H9 (cell line): ENCODE measurements around the gene TMEM69. TPM values are rescaled to one million over a fixed set of nuclear protein-coding genes. Genes with fewer than 3 reads are reported as not detected.

Experiments used
- DNase-seq: peaks from one replicate; pipeline ENCODE4 v3.0.0-alpha.2; 2017
- H2AFZ ChIP-seq: one replicate; pipeline ENCODE4 v1.6.1; 2013; ENCODE audit warnings: mild to moderate bottlenecking, low read length, control low read depth, moderate library complexity
- H2AK5ac ChIP-seq: 2 replicates; pipeline ENCODE4 v1.6.1; 2013; ENCODE audit warnings: low read length, control low read depth, mixed read lengths; ENCODE audit not compliant: insufficient read length
- H2BK120ac ChIP-seq: one replicate; pipeline ENCODE4 v1.6.1; 2013; ENCODE audit warnings: low read depth, mild to moderate bottlenecking, low read length, control low read depth, inconsistent platforms; ENCODE audit not compliant: poor library complexity, severe bottlenecking
- H2BK12ac ChIP-seq: 2 replicates; pipeline ENCODE4 v1.6.1; 2013; ENCODE audit warnings: low read length, control low read depth, mixed read lengths, low read depth; ENCODE audit not compliant: insufficient read length
- H2BK15ac ChIP-seq: 2 replicates; pipeline ENCODE4 v1.6.1; 2013; ENCODE audit warnings: low read depth, low read length, control low read depth
- H2BK20ac ChIP-seq: one replicate; pipeline ENCODE4 v1.6.1; 2013; ENCODE audit warnings: low read depth, mild to moderate bottlenecking, low read length, control low read depth, inconsistent platforms; ENCODE audit not compliant: poor library complexity, severe bottlenecking
- H2BK5ac ChIP-seq: 2 replicates; pipeline ENCODE4 v1.6.1; 2013; ENCODE audit warnings: low read length, control low read depth, mixed read lengths; ENCODE audit not compliant: insufficient read length
- H3K14ac ChIP-seq: 2 replicates; pipeline ENCODE4 v1.6.1; 2013; ENCODE audit warnings: low read length, control low read depth; ENCODE audit not compliant: insufficient read depth
- H3K18ac ChIP-seq: 2 replicates; pipeline ENCODE4 v1.6.1; 2013; ENCODE audit warnings: low read depth, mild to moderate bottlenecking, mixed read lengths, low read length, control low read depth; ENCODE audit not compliant: insufficient read length
- H3K23ac ChIP-seq: 2 replicates; pipeline ENCODE4 v1.6.1; 2013; ENCODE audit warnings: low read length, control low read depth, mixed read lengths, low read depth; ENCODE audit not compliant: insufficient read length
- H3K23me2 ChIP-seq: 2 replicates; pipeline ENCODE4 v1.6.1; 2013; ENCODE audit warnings: low read depth, mild to moderate bottlenecking, mixed read lengths, low read length, control low read depth; ENCODE audit not compliant: insufficient read length, poor library complexity, severe bottlenecking
- H3K27ac ChIP-seq: 2 replicates; pipeline ENCODE4 v1.5.1; 2013; ENCODE audit warnings: low read length, control low read depth, mixed read lengths, low read depth; ENCODE audit not compliant: insufficient read length
- H3K27me3 ChIP-seq: 2 replicates; pipeline ENCODE4 v1.6.1; 2013; ENCODE audit warnings: low read length, control low read depth, inconsistent platforms; ENCODE audit not compliant: insufficient read depth
- H3K4ac ChIP-seq: 2 replicates; pipeline ENCODE4 v1.6.1; 2013; ENCODE audit warnings: low read depth, mild to moderate bottlenecking, control low read depth, inconsistent platforms, low read length, moderate library complexity
- H3K4me1 ChIP-seq: 2 replicates; pipeline ENCODE4 v1.6.1; 2013; ENCODE audit warnings: low read length, control low read depth, inconsistent platforms; ENCODE audit not compliant: insufficient read depth
- H3K4me2 ChIP-seq: 2 replicates; pipeline ENCODE4 v1.6.1; 2013; ENCODE audit warnings: low read length, control low read depth, mixed read lengths; ENCODE audit not compliant: insufficient read length, insufficient read depth
- H3K56ac ChIP-seq: 2 replicates; pipeline ENCODE4 v1.6.1; 2013; ENCODE audit warnings: low read depth, mild to moderate bottlenecking, mixed read lengths, low read length, control low read depth; ENCODE audit not compliant: insufficient read length
- H3K79me1 ChIP-seq: 2 replicates; pipeline ENCODE4 v1.6.1; 2013; ENCODE audit warnings: low read depth, mild to moderate bottlenecking, moderate library complexity, low read length, control low read depth, inconsistent platforms; ENCODE audit not compliant: insufficient read depth, poor library complexity, severe bottlenecking
- H3K79me2 ChIP-seq: 2 replicates; pipeline ENCODE4 v1.6.1; 2013; ENCODE audit warnings: low read length, control low read depth, inconsistent platforms; ENCODE audit not compliant: insufficient read depth
- H3K9ac ChIP-seq: 2 replicates; pipeline ENCODE4 v1.6.1; 2013; ENCODE audit warnings: low read length, control low read depth, mixed read lengths; ENCODE audit not compliant: insufficient read length; ENCODE audit errors: extremely low read depth
- H3K9me3 ChIP-seq: one replicate; pipeline ENCODE4 v1.6.1; 2013; ENCODE audit warnings: low read depth, low read length, inconsistent platforms; ENCODE audit not compliant: control insufficient read depth
- H3T11ph ChIP-seq: one replicate; pipeline ENCODE4 v1.6.1; 2013; ENCODE audit warnings: mild to moderate bottlenecking, low read length, control low read depth, inconsistent platforms
- H4K20me1 ChIP-seq: one replicate; pipeline ENCODE4 v1.6.1; 2013; ENCODE audit not compliant: control insufficient read depth, insufficient read length, insufficient read depth
- H4K5ac ChIP-seq: 2 replicates; pipeline ENCODE4 v1.6.1; 2013; ENCODE audit warnings: low read depth, mild to moderate bottlenecking, mixed read lengths, low read length, control low read depth; ENCODE audit not compliant: insufficient read length
- H4K8ac ChIP-seq: replicated peaks from 2 replicates; pipeline ENCODE4 v1.6.1; 2013; ENCODE audit warnings: low read length, control low read depth, mixed read lengths, low read depth; ENCODE audit not compliant: insufficient read length
- H4K91ac ChIP-seq: 2 replicates; pipeline ENCODE4 v1.6.1; 2013; ENCODE audit warnings: low read depth, mild to moderate bottlenecking, moderate library complexity, mixed read lengths, low read length, control low read depth; ENCODE audit not compliant: insufficient read length
- H3K27ac Mint-ChIP-seq, 3 experiments: 2 replicates in 2 of 3; 3 replicates in 1 of 3; pipeline ENCODE4 v1.8.0; 2020 to 2021; ENCODE audit warnings: mixed read lengths in 3 of 3, mild to moderate bottlenecking in 1 of 3, moderate library complexity in 1 of 3
- H3K27me3 Mint-ChIP-seq: 2 replicates; pipeline ENCODE4 v1.8.0; 2021; ENCODE audit warnings: low read depth, mild to moderate bottlenecking, moderate library complexity, mixed read lengths
- H3K36me3 Mint-ChIP-seq, 3 experiments: 2 replicates in 2 of 3; 3 replicates in 1 of 3; pipeline ENCODE4 v1.8.0; 2020 to 2021; ENCODE audit warnings: low read depth in 3 of 3, mixed read lengths in 3 of 3; ENCODE audit not compliant: insufficient read depth in 1 of 3
- H3K4me1 Mint-ChIP-seq, 2 experiments: 2 replicates each; pipeline ENCODE4 v1.8.0; 2020; ENCODE audit warnings: mixed read lengths in 2 of 2
- H3K4me3 Mint-ChIP-seq, 2 experiments: 2 replicates in 1 of 2; 3 replicates in 1 of 2; pipeline ENCODE4 v1.8.0; 2020 to 2021; ENCODE audit warnings: mild to moderate bottlenecking in 2 of 2, mixed read lengths in 2 of 2, moderate library complexity in 1 of 2
- H3K9me3 Mint-ChIP-seq, 2 experiments: 2 replicates in 1 of 2; 3 replicates in 1 of 2; pipeline ENCODE4 v1.8.0; 2020; ENCODE audit warnings: mild to moderate bottlenecking in 2 of 2, mixed read lengths in 2 of 2, moderate library complexity in 1 of 2
- CTCF ChIP-seq: fragments of 200-600 bp; sonication (generic); conservative IDR thresholded peaks from 3 replicates; pipeline ENCODE4 v1.8.0; 2021; ENCODE audit warnings: antibody characterized with exemption, mild to moderate bottlenecking
- WGBS: extraction: QIAGEN DNeasy Blood & Tissue Kit; methylation state at CpG from one replicate; pipeline ENCODE4 v1.1.7; 2013; ENCODE audit warnings: missing lambda C conversion rate, low lambda C conversion rate, mixed read lengths; ENCODE audit not compliant: insufficient read length; ENCODE audit errors: extremely low coverage; 5-methylcytosine and 5-hydroxymethylcytosine counted together
- total RNA-seq: library from RNA; stranded (reverse); gene quantifications from 2 replicates; pipeline ENCODE4 v1.2.1, GENCODE V29; 2021

TMEM69 gene
- total RNA-seq, 1 experiment from 2014 or later, result 30.7 TPM

- WGBS, result no CpG with 5 or more reads among the region's 2 CpGs
- Histone ChIP-seq H3K79me2 (no peaks in the 10 kb centered on the region), H4K5ac (no peak overlapping the region), H3T11ph (no peak overlapping the region), H3K9ac (no peak overlapping the region), H3K23me2 (no peaks in the 10 kb centered on the region), H2BK15ac (no peak overlapping the region), H3K18ac (no peak overlapping the region), H4K20me1 (no peaks in the 10 kb centered on the region), H3K27me3 (no peaks in the 10 kb centered on the region), H3K79me1 (no peaks in the 10 kb centered on the region), H2BK5ac (no peak overlapping the region), H3K27ac (no peak overlapping the region), H3K4me1 (no peaks in the 10 kb centered on the region), H2AK5ac (no peak overlapping the region), H2BK20ac (no peak overlapping the region), H4K8ac (no peak overlapping the region), H3K9me3 (no peaks in the 10 kb centered on the region), H3K56ac (no peak overlapping the region), H2AFZ (no peak overlapping the region), H3K14ac (no peak overlapping the region), H3K4me2 (no peak overlapping the region), H2BK120ac (no peak overlapping the region), H2BK12ac (no peak overlapping the region), H3K4ac (no peak overlapping the region), H3K23ac (no peak overlapping the region), H4K91ac (no peak overlapping the region)
- H3K4me1 Mint-ChIP-seq, result no peaks in the 10 kb centered on the region
- no peak for TF ChIP-seq CTCF
- no peaks in the 10 kb centered on the region for H3K27me3 Mint-ChIP-seq
- H3K27ac Mint-ChIP-seq, result no peak overlapping the region
- no peaks in the 10 kb centered on the region for H3K9me3 Mint-ChIP-seq
- no peak overlapping the region for H3K4me3 Mint-ChIP-seq
- H3K36me3 Mint-ChIP-seq, result peaks cover 28 to 68% (median 64%) of the 10 kb centered on the region in 3 experiments; a peak in 6 of 7 replicates
- DNase-seq, result no peak
These were observed 43.3 kb upstream of the TMEM69 start for GRCh38 chr1:45644661-45645060.
